ENCODE measurements around the gene RASL12. TPM values are rescaled to one million over a fixed set of nuclear protein-coding genes. Genes with fewer than 3 reads are reported as not detected.

RASL12 gene
- total and polyA plus RNA-seq, 2 of the 8 experiments (the other 6 are each of a cell fraction or from before 2014, with no cell fraction given) = 9.5 to 10.3 TPM

GRCh38 chr15:65008983-65009382, 58.8 kb downstream of the RASL12 start:
- H2BK120ac ChIP-seq (replicated peaks; ENCODE audit: low read depth, low read length) = no peak overlapping the region
- H2BK5ac ChIP-seq (ENCODE audit: low read depth, low read length) = no peak overlapping the region
- no peak overlapping the region for H3K56ac ChIP-seq (replicated peaks; ENCODE audit: insufficient read length, low read depth, low read length)
- no peaks in the 10 kb centered on the region for H3K79me2 ChIP-seq (ENCODE audit: control insufficient read depth in 1 of 2, insufficient read depth in 2 of 2, low read length in 2 of 2)
- peaks cover 2 to 13% (median 10%) of the 10 kb centered on the region in 4 experiments; a peak in 7 of 8 replicates for H3K36me3 ChIP-seq (ENCODE audit: control insufficient read depth in 2 of 4, insufficient read depth in 4 of 4, low read length in 3 of 4)
- DNase-seq (ENCODE audit: low read depth in 1 of 2, low spot score in 2 of 2) (no peak), FAIRE-seq (peak; percentile 76)
- no peaks in the 10 kb centered on the region for H3K23me2 ChIP-seq (ENCODE audit: low read depth, low read length)
- no peak overlapping the region for H2BK20ac ChIP-seq (ENCODE audit: low read length)
- CTCF ChIA-PET (ENCODE audit: partially characterized antibody) = interaction anchor here (0.6 to 1.8 kb wide), 21 partner anchors 9 to 792 kb away, joined by 3 to 15 read pairs (median 4); partner anchors contain the start of gene SPG21
- POLR2A ChIA-PET (ENCODE audit: partially characterized antibody) = interaction anchor here (0.6 to 2.4 kb wide), 6 partner anchors 8 to 621 kb away, joined by 3 to 7 read pairs (median 3); no protein-coding TSS in a partner anchor
- H3K23ac ChIP-seq (ENCODE audit: insufficient read length) = no peak overlapping the region
- H3K27ac ChIP-seq (ENCODE audit: low read depth, low read length) = no peak overlapping the region
- no peak overlapping the region for H2BK12ac ChIP-seq (ENCODE audit: low read depth, low read length)
- H4K5ac ChIP-seq (ENCODE audit: insufficient read length, low read depth, low read length) = no peak overlapping the region
- no peaks in the 10 kb centered on the region for H3K27me3 ChIP-seq (replicated peaks in 1 of 4; ENCODE audit: control insufficient read depth in 3 of 4, extremely low read depth in 1 of 4, insufficient read depth in 3 of 4, low read length in 3 of 4)
- H3K4me2 ChIP-seq (ENCODE audit: insufficient read depth in 1 of 2, low read depth in 2 of 2, low read length in 2 of 2) = no peak overlapping the region
- no peak overlapping the region for H3K9ac ChIP-seq (replicated peaks in 1 of 4; ENCODE audit: extremely low read depth in 1 of 4, low read depth in 3 of 4, low read length in 3 of 4)
- no peak overlapping the region for H3K4ac ChIP-seq (replicated peaks; ENCODE audit: insufficient read length, low read depth, low read length)
- no peak overlapping the region for H2AK5ac ChIP-seq (ENCODE audit: low read depth, low read length)
- no peaks in the 10 kb centered on the region for H3K9me3 ChIP-seq (ENCODE audit: insufficient read depth in 2 of 2, low read depth in 1 of 2, low read length in 1 of 2)
- no peak overlapping the region for H3K4me3 ChIP-seq (ENCODE audit: extremely low read depth in 1 of 4, insufficient read depth in 2 of 4, low read depth in 3 of 4, low read length in 4 of 4)
- no peak overlapping the region for H2AFZ ChIP-seq (ENCODE audit: low read length)
- no peaks in the 10 kb centered on the region for H4K20me1 ChIP-seq (replicated peaks in 1 of 2; ENCODE audit: control insufficient read depth in 1 of 2, insufficient read depth in 2 of 2, low read length in 2 of 2)
- H2BK15ac ChIP-seq (ENCODE audit: low read length) = no peak overlapping the region
- no peak overlapping the region for H4K8ac ChIP-seq (ENCODE audit: extremely low read depth, insufficient read depth, low read length)
- H3K14ac ChIP-seq (ENCODE audit: insufficient read length) = no peak overlapping the region
- H3K4me1 ChIP-seq (replicated peaks in 1 of 4; ENCODE audit: control insufficient read depth in 3 of 4, insufficient read depth in 4 of 4, low read length in 3 of 4) = 0 out of 7 replicates have a peak, but pooled peaks cover 0 to 3% (median 0%) of the 10 kb centered on the region in 4 experiments
- WGBS, 2 experiments (ENCODE audit: extremely low coverage in 1 of 2, insufficient coverage in 1 of 2, insufficient read length in 1 of 2, insufficient replicate concordance in 2 of 2, low coverage in 1 of 2, low lambda C conversion rate in 2 of 2, missing lambda C conversion rate in 1 of 2) = 75% methylated on average over 2 of the region's 2 CpGs; no CpG with 5 or more reads in 1 of the 2 experiments
- no peak overlapping the region for H4K91ac ChIP-seq (replicated peaks; ENCODE audit: insufficient read length, low read length)
- H3K79me1 ChIP-seq (ENCODE audit: low read depth, low read length) = no peaks in the 10 kb centered on the region
- H3K18ac ChIP-seq (ENCODE audit: extremely low read depth, low read length) = no peak overlapping the region
- TF ChIP-seq TAF1 (IDR thresholded peaks at IDR 0.05; ENCODE audit: low read depth, low read length) (no peak), CBX8 (IDR thresholded peaks at IDR 0.05; ENCODE audit: borderline replicate concordance, low read depth, low read length) (no peak), HDAC2 (IDR thresholded peaks at IDR 0.05; ENCODE audit: borderline replicate concordance in 1 of 2, low read depth in 2 of 2, low read length in 2 of 2) (no peak), SIX5 (IDR thresholded peaks at IDR 0.05; ENCODE audit: low read depth, low read length) (no peak), KDM5A (IDR thresholded peaks at IDR 0.05; ENCODE audit: low read length) (no peak), NRF1 (IDR thresholded peaks at IDR 0.05; ENCODE audit: low read depth, low read length) (no peak), RAD21 (IDR thresholded peaks at IDR 0.05 in 1 of 2, conservative IDR thresholded peaks at IDR 0.05 in 1 of 2; ENCODE audit: low read depth in 2 of 2, low read length in 2 of 2) (peak; percentile 41 to 55), GTF2F1 (IDR thresholded peaks at IDR 0.05; ENCODE audit: borderline replicate concordance, low read depth, low read length) (no peak), PHF8 (conservative IDR thresholded peaks at IDR 0.05; ENCODE audit: low read depth, low read length) (no peak), CREB1 (IDR thresholded peaks at IDR 0.05) (no peak), YY1 (IDR thresholded peaks at IDR 0.05; ENCODE audit: low read depth, low read length) (no peak), JUND (IDR thresholded peaks at IDR 0.05; ENCODE audit: low read length) (no peak), KDM4A (IDR thresholded peaks at IDR 0.05; ENCODE audit: low read depth, low read length, severe bottlenecking) (no peak), SIRT6 (IDR thresholded peaks at IDR 0.05; ENCODE audit: low read length) (no peak), TEAD4 (IDR thresholded peaks at IDR 0.05; ENCODE audit: low read depth, low read length) (no peak)
